HEK293 (cell line): ENCODE measurements around the gene PACS2.

ENCODE experiments used
- CTCF ChIA-PET: fragments of 350-600 bp; formaldehyde crosslinking; extraction: SDS; loops from one replicate; lab custom pipeline; 2021; ENCODE audit warnings: antibody characterized with exemption; lab: Yijun Ruan, JAX
- POLR2A ChIA-PET: fragments of 300-600 bp; formaldehyde crosslinking; extraction: SDS; loops from one replicate; lab custom pipeline; 2020; ENCODE audit warnings: antibody characterized with exemption, inconsistent platforms; lab: Yijun Ruan, JAX
- H3K27ac ChIP-seq: fragments of 200-500 bp; sonication (Bioruptor generic); 2 replicates; pipeline ENCODE4 v1.5.1; 2014; ENCODE audit warnings: low read depth, low read length, control low read depth, inconsistent platforms; ENCODE audit errors: extremely low read depth
- H3K36me3 ChIP-seq, 2 experiments: fragments of 200-500 bp in 1 of 2; sonication (Bioruptor generic) in 1 of 2; 1 replicate in 1 of 2; 2 replicates in 1 of 2; pipeline ENCODE4 v1.5.1; 2014 to 2017; ENCODE audit warnings: inconsistent platforms in 2 of 2, low read length in 2 of 2; ENCODE audit not compliant: control insufficient read depth in 2 of 2, insufficient read depth in 1 of 2
- H3K4me1 ChIP-seq: fragments of 200-500 bp; sonication (Bioruptor generic); 2 replicates; pipeline ENCODE4 v1.5.1; 2014; ENCODE audit warnings: mild to moderate bottlenecking, low read length, inconsistent platforms; ENCODE audit not compliant: control insufficient read depth, insufficient read depth
- H3K4me3 ChIP-seq: 2 replicates; pipeline ENCODE4 v1.5.1; 2011; ENCODE audit warnings: low read depth, mild to moderate bottlenecking, control low read depth, low read length, moderate library complexity
- H3K9me3 ChIP-seq: fragments of 200-500 bp; sonication (Bioruptor generic); 2 replicates; pipeline ENCODE4 v1.5.1; 2014; ENCODE audit warnings: low read depth, low read length, inconsistent platforms; ENCODE audit not compliant: control insufficient read depth, insufficient read depth
- FEZF1 ChIP-seq: fragments of 450-650 bp; formaldehyde crosslinking; IDR thresholded peaks from 2 replicates; pipeline ENCODE4 v1.5.1; 2016; ENCODE audit warnings: missing biosample characterization, missing genetic modification characterization
- GLIS1 ChIP-seq: fragments of 450-650 bp; formaldehyde crosslinking; IDR thresholded peaks from 2 replicates; pipeline ENCODE4 v1.5.1; 2016; ENCODE audit warnings: missing biosample characterization, missing genetic modification characterization
- MEIS1 ChIP-seq: sonication (generic); formaldehyde crosslinking; IDR thresholded peaks from 2 replicates; pipeline ENCODE4 v1.8.1; 2022; ENCODE audit warnings: missing genetic modification reagents, mild to moderate bottlenecking, borderline replicate concordance
- SCRT2 ChIP-seq: fragments of 450-650 bp; formaldehyde crosslinking; IDR thresholded peaks from 2 replicates; pipeline ENCODE4 v1.5.1; 2016; ENCODE audit warnings: missing biosample characterization, missing genetic modification characterization
- SP7 ChIP-seq: fragments of 450-650 bp; formaldehyde crosslinking; IDR thresholded peaks from 2 replicates; pipeline ENCODE4 v1.5.1; 2016; ENCODE audit warnings: missing biosample characterization, missing genetic modification characterization
- ZBTB1 ChIP-seq: fragments of 450-650 bp; formaldehyde crosslinking; IDR thresholded peaks from 2 replicates; pipeline ENCODE4 v1.5.1; 2016; ENCODE audit warnings: missing biosample characterization, missing genetic modification characterization
- ZBTB17 ChIP-seq: fragments of 450-650 bp; formaldehyde crosslinking; IDR thresholded peaks from 2 replicates; pipeline ENCODE4 v1.5.1; 2016; ENCODE audit warnings: missing biosample characterization, missing genetic modification characterization
- ZBTB48 ChIP-seq: fragments of 450-650 bp; formaldehyde crosslinking; IDR thresholded peaks from 2 replicates; pipeline ENCODE4 v1.5.1; 2016; ENCODE audit warnings: missing biosample characterization, missing genetic modification characterization
- ZFHX2 ChIP-seq: fragments of 450-650 bp; formaldehyde crosslinking; conservative IDR thresholded peaks from 2 replicates; pipeline ENCODE4 v1.5.1; 2016; ENCODE audit warnings: missing biosample characterization, missing genetic modification characterization
- ZIC2 ChIP-seq: fragments of 450-650 bp; formaldehyde crosslinking; IDR thresholded peaks from 2 replicates; pipeline ENCODE4 v1.5.1; 2016; ENCODE audit warnings: missing biosample characterization, missing genetic modification characterization
- ZNF157 ChIP-seq: fragments of 450-650 bp; formaldehyde crosslinking; IDR thresholded peaks from 2 replicates; pipeline ENCODE4 v1.5.1; 2016; ENCODE audit warnings: missing biosample characterization, missing genetic modification characterization
- ZNF221 ChIP-seq: fragments of 450-650 bp; formaldehyde crosslinking; IDR thresholded peaks from 2 replicates; pipeline ENCODE4 v1.5.1; 2017; ENCODE audit warnings: missing biosample characterization, missing genetic modification characterization, borderline replicate concordance
- ZNF324 ChIP-seq: fragments of 450-650 bp; formaldehyde crosslinking; IDR thresholded peaks from 2 replicates; pipeline ENCODE4 v1.5.1; 2016; ENCODE audit warnings: missing biosample characterization, missing genetic modification characterization
- ZNF37A ChIP-seq: fragments of 450-650 bp; IDR thresholded peaks from 2 replicates; pipeline ENCODE4 v1.5.1; 2018; ENCODE audit warnings: missing biosample characterization, missing genetic modification characterization
- ZNF501 ChIP-seq: fragments of 450-650 bp; formaldehyde crosslinking; IDR thresholded peaks from 2 replicates; pipeline ENCODE4 v1.5.1; 2016; ENCODE audit warnings: missing biosample characterization, missing genetic modification characterization
- ZNF580 ChIP-seq: fragments of 450-650 bp; formaldehyde crosslinking; IDR thresholded peaks from 2 replicates; pipeline ENCODE4 v1.5.1; 2016; ENCODE audit warnings: missing biosample characterization, missing genetic modification characterization
- ZNF600 ChIP-seq: fragments of 450-650 bp; formaldehyde crosslinking; IDR thresholded peaks from 2 replicates; pipeline ENCODE4 v1.5.1; 2016; ENCODE audit warnings: missing biosample characterization, missing genetic modification characterization
- ZNF654 ChIP-seq: fragments of 450-650 bp; formaldehyde crosslinking; IDR thresholded peaks from 2 replicates; pipeline ENCODE4 v1.5.1; 2016; ENCODE audit warnings: low read depth, missing biosample characterization, missing genetic modification characterization
- ZNF701 ChIP-seq: fragments of 450-650 bp; formaldehyde crosslinking; IDR thresholded peaks from 2 replicates; pipeline ENCODE4 v1.5.1; 2016; ENCODE audit warnings: missing biosample characterization, missing genetic modification characterization
- TF ChIP-seq, protein P1 (sequence below): fragments of 450-650 bp; formaldehyde crosslinking; IDR thresholded peaks from 2 replicates; pipeline ENCODE4 v1.5.1; 2016; ENCODE audit warnings: missing biosample characterization, missing genetic modification characterization
- TF ChIP-seq, protein P2 (sequence below): fragments of 450-650 bp; formaldehyde crosslinking; IDR thresholded peaks from 2 replicates; pipeline ENCODE4 v1.5.1; 2016; ENCODE audit warnings: missing biosample characterization, missing genetic modification characterization

Gene PACS2

DNA sequence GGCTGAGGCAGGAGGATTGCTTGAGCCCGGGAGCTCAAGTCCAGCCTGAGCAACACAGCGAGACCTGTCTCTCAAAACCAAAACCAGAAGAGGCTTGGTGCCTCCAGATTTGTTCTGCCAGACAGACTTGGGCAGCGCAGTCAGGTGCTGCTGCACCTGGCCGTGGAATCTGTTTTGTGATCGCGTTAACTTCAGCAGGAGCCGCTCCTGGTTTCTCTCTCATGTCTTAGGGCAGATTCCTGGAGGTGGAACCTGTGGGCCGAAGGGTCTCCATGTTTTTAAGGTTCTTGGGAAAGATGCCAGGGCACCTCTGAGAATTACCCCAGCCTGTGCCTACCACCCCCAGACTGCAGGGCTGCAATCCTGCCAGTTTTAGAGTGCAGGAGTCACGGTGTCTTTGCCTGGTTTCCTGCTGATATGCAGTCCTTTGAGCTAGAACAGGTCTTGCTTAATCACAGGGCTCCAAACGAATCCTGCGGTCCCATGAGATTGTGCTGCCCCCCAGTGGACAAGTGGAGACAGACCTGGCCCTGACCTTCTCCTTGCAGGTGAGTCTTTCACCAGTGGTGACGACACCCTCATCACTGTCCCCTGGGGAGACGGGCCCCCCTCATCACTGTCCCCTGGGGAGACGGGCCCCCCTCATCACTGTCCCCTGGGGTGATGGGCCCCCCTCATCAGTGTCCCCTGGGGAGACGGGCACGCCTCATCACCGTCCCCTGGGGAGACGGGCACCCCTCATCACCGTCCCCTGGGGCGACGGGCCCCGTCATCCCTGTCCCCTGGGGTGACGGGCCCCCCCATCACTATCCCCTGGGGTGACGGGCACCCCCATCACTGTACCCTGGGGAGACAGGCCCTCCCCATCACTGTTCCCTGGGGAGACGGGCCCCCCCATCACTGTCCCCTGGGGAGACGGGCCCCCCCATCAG lies 37.6 kb downstream of the PACS2 start (continued):
- peak; percentile 33 for TF ChIP-seq ZFHX2 (tag by site-specific recombination)
- TF ChIP-seq ZNF600 (tag by site-specific recombination): peak; percentile 66; the same call in 1 of the 2 replicates
- 0 out of 2 replicates have a peak, but pooled peaks have one; percentile 33 for TF ChIP-seq SP7 (tag by site-specific recombination)
- TF ChIP-seq ZNF654 (tag by site-specific recombination): peak; percentile 94
- TF ChIP-seq ZIC2 (tag by site-specific recombination): peak; percentile 69
- TF ChIP-seq ZBTB17 (tag by site-specific recombination): 0 out of 2 replicates have a peak, but pooled peaks have one; percentile 20
- TF ChIP-seq ZNF501 (tag by site-specific recombination): no peak
- TF ChIP-seq, protein P1, sequence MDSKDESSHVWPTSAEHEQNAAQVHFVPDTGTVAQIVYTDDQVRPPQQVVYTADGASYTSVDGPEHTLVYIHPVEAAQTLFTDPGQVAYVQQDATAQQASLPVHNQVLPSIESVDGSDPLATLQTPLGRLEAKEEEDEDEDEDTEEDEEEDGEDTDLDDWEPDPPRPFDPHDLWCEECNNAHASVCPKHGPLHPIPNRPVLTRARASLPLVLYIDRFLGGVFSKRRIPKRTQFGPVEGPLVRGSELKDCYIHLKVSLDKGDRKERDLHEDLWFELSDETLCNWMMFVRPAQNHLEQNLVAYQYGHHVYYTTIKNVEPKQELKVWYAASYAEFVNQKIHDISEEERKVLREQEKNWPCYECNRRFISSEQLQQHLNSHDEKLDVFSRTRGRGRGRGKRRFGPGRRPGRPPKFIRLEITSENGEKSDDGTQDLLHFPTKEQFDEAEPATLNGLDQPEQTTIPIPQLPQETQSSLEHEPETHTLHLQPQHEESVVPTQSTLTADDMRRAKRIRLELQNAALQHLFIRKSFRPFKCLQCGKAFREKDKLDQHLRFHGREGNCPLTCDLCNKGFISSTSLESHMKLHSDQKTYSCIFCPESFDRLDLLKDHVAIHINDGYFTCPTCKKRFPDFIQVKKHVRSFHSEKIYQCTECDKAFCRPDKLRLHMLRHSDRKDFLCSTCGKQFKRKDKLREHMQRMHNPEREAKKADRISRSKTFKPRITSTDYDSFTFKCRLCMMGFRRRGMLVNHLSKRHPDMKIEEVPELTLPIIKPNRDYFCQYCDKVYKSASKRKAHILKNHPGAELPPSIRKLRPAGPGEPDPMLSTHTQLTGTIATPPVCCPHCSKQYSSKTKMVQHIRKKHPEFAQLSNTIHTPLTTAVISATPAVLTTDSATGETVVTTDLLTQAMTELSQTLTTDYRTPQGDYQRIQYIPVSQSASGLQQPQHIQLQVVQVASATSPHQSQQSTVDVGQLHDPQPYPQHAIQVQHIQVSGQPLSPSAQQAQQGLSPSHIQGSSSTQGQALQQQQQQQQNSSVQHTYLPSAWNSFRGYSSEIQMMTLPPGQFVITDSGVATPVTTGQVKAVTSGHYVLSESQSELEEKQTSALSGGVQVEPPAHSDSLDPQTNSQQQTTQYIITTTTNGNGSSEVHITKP: no peak
- TF ChIP-seq MEIS1 (CRISPR knock-in tag): no peak
- TF ChIP-seq ZBTB48 (tag by site-specific recombination): peak; percentile 14; the same call in 1 of the 2 replicates
- TF ChIP-seq SCRT2 (tag by site-specific recombination): no peak
- TF ChIP-seq FEZF1 (tag by site-specific recombination): no peak
- TF ChIP-seq GLIS1 (tag by site-specific recombination): peak; percentile 99
- TF ChIP-seq ZNF324: 0 out of 2 replicates have a peak, but pooled peaks have one; percentile 44
- TF ChIP-seq ZNF580 (tag by site-specific recombination): no peak
- no peak for TF ChIP-seq ZNF37A (tag by site-specific recombination)

- Histone ChIP-seq H3K36me3 (peaks cover 0 to 10% of the 10 kb centered on the region in 2 experiments; a peak in 2 of 3 replicates), H3K9me3 (no peaks in the 10 kb centered on the region)
- TF ChIP-seq ZNF701 (tag by site-specific recombination) (no peak), GLIS1 (tag by site-specific recombination) (peak; percentile 97), ZNF157 (tag by site-specific recombination) (no peak), ZBTB1 (tag by site-specific recombination) (no peak), ZNF221 (tag by site-specific recombination) (no peak)
- TF ChIP-seq, protein P2, sequence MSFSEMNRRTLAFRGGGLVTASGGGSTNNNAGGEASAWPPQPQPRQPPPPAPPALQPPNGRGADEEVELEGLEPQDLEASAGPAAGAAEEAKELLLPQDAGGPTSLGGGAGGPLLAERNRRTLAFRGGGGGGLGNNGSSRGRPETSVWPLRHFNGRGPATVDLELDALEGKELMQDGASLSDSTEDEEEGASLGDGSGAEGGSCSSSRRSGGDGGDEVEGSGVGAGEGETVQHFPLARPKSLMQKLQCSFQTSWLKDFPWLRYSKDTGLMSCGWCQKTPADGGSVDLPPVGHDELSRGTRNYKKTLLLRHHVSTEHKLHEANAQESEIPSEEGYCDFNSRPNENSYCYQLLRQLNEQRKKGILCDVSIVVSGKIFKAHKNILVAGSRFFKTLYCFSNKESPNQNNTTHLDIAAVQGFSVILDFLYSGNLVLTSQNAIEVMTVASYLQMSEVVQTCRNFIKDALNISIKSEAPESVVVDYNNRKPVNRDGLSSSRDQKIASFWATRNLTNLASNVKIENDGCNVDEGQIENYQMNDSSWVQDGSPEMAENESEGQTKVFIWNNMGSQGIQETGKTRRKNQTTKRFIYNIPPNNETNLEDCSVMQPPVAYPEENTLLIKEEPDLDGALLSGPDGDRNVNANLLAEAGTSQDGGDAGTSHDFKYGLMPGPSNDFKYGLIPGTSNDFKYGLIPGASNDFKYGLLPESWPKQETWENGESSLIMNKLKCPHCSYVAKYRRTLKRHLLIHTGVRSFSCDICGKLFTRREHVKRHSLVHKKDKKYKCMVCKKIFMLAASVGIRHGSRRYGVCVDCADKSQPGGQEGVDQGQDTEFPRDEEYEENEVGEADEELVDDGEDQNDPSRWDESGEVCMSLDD (tag by site-specific recombination): peak; percentile 88
- TF ChIP-seq, all 188 proteins: peak for 2
- POLR2A ChIA-PET: no interaction called here
- Histone ChIP-seq H3K4me1 (no peaks in the 10 kb centered on the region), H3K4me3 (no peak overlapping the region), H3K27ac (no peak overlapping the region)
- CTCF ChIA-PET: interaction anchor here (0.8 kb wide), 1 partner anchor 47 kb away, joined by 4 read pairs; no protein-coding TSS in a partner anchor
Observed at GRCh38 chr14:105353136-105353535, 38.6 kb downstream of the PACS2 start.
